ENCODE results near the gene SMIM11.
"Not testable (repeated sequence)": the region's sequence is repeated elsewhere in the genome, so short reads cannot be mapped to it uniquely, and the experiment has no call there.

SMIM11 gene

GRCh38 chr21:34374940-34375618 lies at the start of gene SMIM11:
Gene SMIM11, plus strand, starts transcription at chr21:34375507. Its CDS starts 3,998 bp downstream, at chr21:34379505.
- DNase-seq: not testable (repeated sequence)

DNA sequence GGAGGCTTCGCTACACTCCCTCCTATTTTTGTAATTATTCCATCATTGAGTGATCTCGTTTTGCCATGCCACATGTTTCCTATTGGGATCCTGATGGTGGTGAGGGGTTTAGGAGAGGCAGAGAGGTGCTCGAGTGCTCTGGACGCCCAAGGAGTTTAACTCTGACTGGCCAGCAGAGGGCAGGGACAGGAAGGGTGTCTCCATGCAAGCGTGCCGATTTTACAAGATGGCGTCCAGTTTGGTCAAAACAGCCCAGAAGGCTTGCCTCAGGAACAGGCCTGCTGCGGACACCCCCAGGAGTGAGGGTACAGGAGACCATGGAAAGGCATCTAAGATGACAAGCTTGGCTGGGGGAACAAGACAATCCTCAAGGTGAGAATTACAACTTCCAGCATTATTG lies 45.3 kb upstream of the SMIM11 start:
- no peak for DNase-seq

- no peak for DNase-seq
Observed at GRCh38 chr21:34331726-34332125, 43.6 kb upstream of the SMIM11 start.

DNA sequence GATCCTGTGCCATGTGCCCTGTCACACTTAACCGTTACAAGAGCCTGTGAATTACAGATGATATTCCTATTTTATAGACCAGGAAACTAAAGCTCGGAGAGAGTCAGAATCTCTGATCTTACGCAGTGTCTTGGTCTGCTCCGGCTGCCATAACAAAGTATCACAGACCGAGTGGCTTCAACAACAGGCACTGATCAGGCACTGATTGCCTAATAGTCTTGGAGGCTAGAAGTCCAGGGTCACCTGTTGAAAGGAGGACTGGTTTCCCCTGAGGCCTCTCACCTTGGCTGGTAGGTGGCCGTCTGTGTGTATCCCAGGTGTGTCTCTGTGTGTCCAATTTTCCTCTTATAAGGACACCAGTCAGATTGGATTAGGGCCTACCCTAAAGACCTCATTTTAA lies 43.0 kb upstream of the SMIM11 start:
- DNase-seq: no peak

DNA sequence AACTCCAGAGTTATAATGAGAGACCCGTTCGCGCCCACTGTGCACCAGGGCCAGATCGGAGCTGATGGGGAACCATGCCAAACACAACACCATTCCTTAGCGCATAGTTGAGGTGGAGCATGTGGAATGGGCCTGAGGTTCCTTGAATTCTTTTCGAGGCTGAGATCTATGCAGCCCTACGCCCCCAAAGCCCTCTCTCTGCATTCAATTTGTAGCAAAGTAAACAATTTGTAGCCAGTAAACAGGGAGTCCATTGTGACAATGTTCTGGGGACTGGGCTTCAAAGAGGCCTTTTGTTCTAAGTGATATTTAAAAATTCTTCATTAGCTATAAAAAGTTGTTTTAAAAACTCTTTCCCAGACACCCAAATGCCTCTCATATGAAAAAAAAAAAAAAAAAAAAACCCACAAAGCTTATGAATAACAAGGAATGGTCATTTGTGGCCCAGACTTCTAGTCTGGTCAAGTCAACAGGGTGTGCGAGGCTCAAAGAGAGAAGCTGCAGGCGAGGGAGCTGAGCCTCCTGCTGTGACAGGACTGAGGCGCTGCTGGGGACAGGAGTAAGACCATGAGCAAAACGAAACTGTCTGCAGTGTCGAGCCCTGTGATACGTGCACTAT lies 42.1 kb upstream of the SMIM11 start:
- DNase-seq: no peak

DNA sequence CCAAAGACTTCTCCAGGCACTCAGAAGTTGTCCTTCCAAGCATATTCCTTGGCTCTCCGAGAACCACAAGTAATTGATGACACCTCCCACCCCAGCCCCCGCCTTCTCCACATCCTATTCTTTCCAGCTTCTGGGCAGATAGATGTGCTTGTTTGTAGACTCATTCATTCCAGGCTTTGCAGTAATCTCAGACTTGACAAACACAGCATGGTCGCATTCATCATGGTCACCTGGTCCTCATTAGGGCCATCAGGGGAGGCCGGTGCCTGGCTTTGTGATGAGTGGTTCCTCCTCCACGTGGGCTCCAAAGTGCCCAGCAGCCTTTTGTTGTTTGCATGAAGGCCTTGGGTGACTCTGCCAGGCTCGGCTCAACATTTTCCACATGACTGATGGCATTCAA lies 40.0 kb upstream of the SMIM11 start:
- DNase-seq: peak; percentile 56

GRCh38 chr21:34336245-34336644 lies 39.1 kb upstream of the SMIM11 start:
- no peak for DNase-seq

- DNase-seq: no peak
Observed at GRCh38 chr21:34336756-34337391, 38.4 kb upstream of the SMIM11 start.

- DNase-seq: no peak
Observed at GRCh38 chr21:34337741-34338140, 37.6 kb upstream of the SMIM11 start.

DNA sequence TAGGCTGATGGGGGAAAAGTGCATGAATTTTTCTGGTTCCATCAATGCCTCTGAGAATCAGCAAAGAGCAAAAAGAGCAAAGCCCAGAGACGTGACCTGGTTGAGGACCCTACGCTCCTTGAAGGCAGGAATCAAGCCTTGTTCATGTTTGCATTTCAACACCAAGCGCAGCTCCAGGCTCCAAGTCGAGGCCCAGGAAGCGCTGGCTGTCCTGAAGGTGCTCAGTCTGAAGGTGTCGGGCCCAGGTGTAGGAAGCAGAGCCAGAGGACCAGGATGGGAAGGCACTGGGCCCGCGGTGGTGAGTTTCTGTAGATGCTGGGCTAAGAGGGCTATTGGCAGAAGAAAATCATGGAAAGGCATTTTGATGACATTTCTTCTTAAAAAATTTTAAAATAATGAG lies 37.1 kb upstream of the SMIM11 start:
- no peak for DNase-seq

GRCh38 chr21:34340061-34340460 lies 35.2 kb upstream of the SMIM11 start:
- DNase-seq: no peak

GRCh38 chr21:34342476-34342875 lies 32.8 kb upstream of the SMIM11 start:
- no peak for DNase-seq

GRCh38 chr21:34343347-34343746 lies 32.0 kb upstream of the SMIM11 start:
- DNase-seq: no peak

GRCh38 chr21:34343838-34344381 lies 31.4 kb upstream of the SMIM11 start:
- no peak for DNase-seq

- DNase-seq: no peak
Observed at GRCh38 chr21:34344584-34344983, 30.7 kb upstream of the SMIM11 start.

DNA sequence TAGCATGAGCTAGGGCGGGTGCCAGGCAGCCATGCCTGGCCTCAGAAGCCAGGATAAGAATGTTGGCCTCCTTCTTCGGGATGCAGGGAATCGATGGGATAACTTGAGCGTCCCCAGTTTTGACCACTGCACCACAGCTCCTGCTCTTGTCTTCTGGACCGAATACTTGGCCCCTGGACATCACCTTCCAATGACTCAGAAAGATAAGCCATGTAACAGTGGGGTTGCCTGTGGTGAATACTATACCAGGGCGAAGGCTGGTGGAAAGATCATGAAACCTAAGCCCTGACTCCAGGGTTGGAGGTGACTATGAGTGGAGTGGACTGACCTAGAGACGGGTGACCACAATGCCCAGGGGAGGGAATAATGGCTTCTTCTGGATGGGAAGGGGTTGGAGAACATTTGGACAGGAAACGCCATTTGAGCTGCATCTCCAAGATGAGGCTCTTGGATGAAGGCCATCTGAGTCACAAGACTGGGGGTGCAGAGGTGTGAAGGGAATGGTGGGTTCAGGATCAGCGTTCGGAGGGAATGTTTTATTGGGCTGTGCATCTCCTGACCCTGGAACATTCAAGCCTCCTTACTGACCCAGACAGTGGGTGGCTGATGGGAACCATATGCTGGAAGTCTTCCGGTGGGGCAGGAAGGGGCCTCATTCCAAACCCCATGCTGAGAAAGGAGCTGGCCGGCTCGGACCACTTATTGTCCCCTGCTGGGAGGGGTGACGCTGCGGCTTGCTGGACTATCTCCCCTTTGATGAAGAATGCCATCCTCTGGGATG lies 30.0 kb upstream of the SMIM11 start:
- DNase-seq: no peak

DNA sequence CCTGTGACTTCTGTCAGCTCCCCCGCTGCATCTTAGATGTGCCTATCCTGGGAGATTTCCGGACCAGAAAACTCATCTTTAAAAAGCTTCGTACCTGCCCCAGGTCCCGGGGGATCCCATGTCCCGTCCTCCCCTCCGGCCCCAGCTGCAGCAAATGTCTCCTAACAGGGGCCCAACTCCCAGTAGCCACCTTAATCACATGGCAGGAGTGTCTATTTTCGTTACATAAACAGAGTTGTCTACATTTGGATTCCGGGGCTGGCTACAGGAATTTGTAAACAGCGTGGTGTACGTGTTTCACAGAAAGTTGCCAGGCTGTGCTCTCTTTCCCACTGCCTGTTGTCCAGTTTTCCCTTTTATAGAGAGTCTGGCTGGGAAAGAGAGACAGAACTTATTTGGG lies 29.4 kb upstream of the SMIM11 start:
- DNase-seq: no peak

GRCh38 chr21:34348890-34349519 lies 26.3 kb upstream of the SMIM11 start:
- DNase-seq: no peak

- DNase-seq: peak; percentile 66
Observed at GRCh38 chr21:34351786-34352241, 23.5 kb upstream of the SMIM11 start.

DNA sequence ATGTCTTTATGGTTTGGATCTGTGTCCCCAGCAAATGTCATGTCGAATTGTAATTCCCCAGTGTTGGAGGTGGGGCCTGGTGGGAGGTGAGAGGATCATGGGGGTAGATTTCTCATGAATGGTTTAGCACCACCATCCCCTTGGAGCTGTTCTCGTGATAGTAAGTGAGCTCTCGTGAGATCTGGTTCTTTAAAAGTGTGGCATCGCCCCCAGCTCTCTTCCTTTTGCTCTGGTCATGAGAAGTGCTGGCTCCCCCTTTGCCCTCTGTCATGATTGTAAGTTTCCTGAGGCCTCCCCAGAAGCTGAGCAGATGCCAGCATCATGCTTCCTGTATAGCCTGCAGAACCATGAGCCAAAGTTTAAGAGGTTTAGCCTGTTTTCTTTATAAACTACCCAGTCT lies 22.8 kb upstream of the SMIM11 start:
- DNase-seq: no peak

DNA sequence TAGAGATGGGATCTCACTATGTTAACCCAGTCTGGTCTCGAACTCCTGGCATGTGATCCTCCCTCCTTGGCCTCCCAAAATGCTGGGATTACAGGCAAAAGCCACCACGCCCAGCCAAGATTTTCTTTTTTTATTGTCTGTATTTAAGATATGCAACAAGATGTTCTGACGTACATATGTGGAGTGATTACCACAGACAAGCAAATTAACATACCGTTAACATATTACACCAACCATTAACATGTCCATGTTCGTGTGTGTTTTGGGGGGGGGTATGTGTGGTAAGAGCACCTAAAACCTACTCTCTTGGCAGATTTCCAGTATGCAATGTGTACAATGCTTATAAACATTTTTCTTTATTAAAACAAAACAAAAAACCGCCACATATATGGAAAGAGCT lies 22.1 kb upstream of the SMIM11 start:
- DNase-seq: no peak

GRCh38 chr21:34354836-34355235 lies 20.5 kb upstream of the SMIM11 start:
- no peak for DNase-seq

DNA sequence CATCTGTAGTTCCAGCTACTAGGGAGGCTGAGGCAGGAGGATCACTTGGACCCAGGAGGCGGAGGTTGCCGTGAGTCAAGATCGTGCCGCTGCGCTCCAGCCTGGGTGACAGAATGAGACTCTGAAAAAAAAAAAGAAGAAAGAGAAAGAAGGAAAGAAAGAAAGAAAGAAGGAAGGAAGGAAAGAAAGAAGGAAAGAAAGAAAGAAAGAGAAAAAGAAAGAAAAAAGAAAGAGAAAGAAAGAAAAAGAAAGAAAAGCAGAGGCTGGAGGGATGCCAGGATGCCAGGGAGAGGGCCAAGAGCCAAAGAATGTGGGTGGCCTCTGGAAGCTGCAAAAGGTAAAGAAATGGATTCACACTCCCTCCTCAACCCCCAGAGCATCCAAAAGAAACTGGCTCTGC lies 19.7 kb upstream of the SMIM11 start:
- DNase-seq: no peak
